Endodermal cell (in vitro differentiated cells): ENCODE results near the gene RAB20. TPM values are rescaled to one million over a fixed set of nuclear protein-coding genes. Genes with fewer than 3 reads are reported as not detected.

Experiments
- DNase-seq: peaks from one replicate; pipeline ENCODE4 v3.0.0-alpha.2; 2017
- H3K27ac ChIP-seq: 2 replicates; pipeline ENCODE4 v1.5.1; 2013; ENCODE audit warnings: mild to moderate bottlenecking, low read depth, low read length, moderate library complexity
- H3K27me3 ChIP-seq: 2 replicates; pipeline ENCODE4 v1.6.1; 2013; ENCODE audit warnings: mild to moderate bottlenecking, low read length, moderate library complexity; ENCODE audit not compliant: insufficient read depth, control insufficient read depth, poor library complexity, severe bottlenecking
- H3K36me3 ChIP-seq: 2 replicates; pipeline ENCODE4 v1.7.0; 2013; ENCODE audit warnings: mild to moderate bottlenecking, low read length, moderate library complexity; ENCODE audit not compliant: control insufficient read depth, insufficient read depth
- H3K4me1 ChIP-seq: one replicate; pipeline ENCODE4 v1.7.0; 2013; ENCODE audit warnings: low read length; ENCODE audit not compliant: control insufficient read depth, insufficient read depth
- H3K4me3 ChIP-seq: 2 replicates; pipeline ENCODE4 v1.5.1; 2013; ENCODE audit warnings: mild to moderate bottlenecking, low read length, moderate library complexity
- H3K9ac ChIP-seq: 2 replicates; pipeline ENCODE4 v1.6.1; 2013; ENCODE audit warnings: mild to moderate bottlenecking, low read length, moderate library complexity; ENCODE audit not compliant: poor library complexity, severe bottlenecking; ENCODE audit errors: extremely low read depth
- H3K9me3 ChIP-seq: 2 replicates; pipeline ENCODE4 v1.6.1; 2013; ENCODE audit warnings: mild to moderate bottlenecking, low read length, moderate library complexity; ENCODE audit not compliant: control insufficient read depth
- H3K27ac Mint-ChIP-seq: 2 replicates; pipeline ENCODE4 v1.8.0; 2020; ENCODE audit warnings: mixed read lengths
- H3K27me3 Mint-ChIP-seq: 2 replicates; pipeline ENCODE4 v1.8.0; 2021; ENCODE audit warnings: mild to moderate bottlenecking, mixed read lengths; ENCODE audit not compliant: insufficient read depth
- H3K36me3 Mint-ChIP-seq: 2 replicates; pipeline ENCODE4 v1.8.0; 2020; ENCODE audit warnings: low read depth, mixed read lengths
- H3K4me1 Mint-ChIP-seq: 2 replicates; pipeline ENCODE4 v1.8.0; 2020; ENCODE audit warnings: mixed read lengths
- H3K4me3 Mint-ChIP-seq: 2 replicates; pipeline ENCODE4 v1.8.0; 2020; ENCODE audit warnings: mild to moderate bottlenecking, moderate library complexity, mixed read lengths
- H3K9me3 Mint-ChIP-seq: 2 replicates; pipeline ENCODE4 v1.8.0; 2020; ENCODE audit warnings: mild to moderate bottlenecking, mixed read lengths
- CTCF ChIP-seq: fragments of 200-600 bp; sonication (generic); conservative IDR thresholded peaks from 2 replicates; pipeline ENCODE4 v1.5.0; 2021; ENCODE audit warnings: antibody characterized with exemption, mild to moderate bottlenecking
- WGBS, 2 experiments: methylation state at CpG; one replicate each; pipeline versions ENCODE4 v1.1.5 to v1.1.7; 2013; ENCODE audit warnings: missing lambda C conversion rate in 2 of 2, mixed read lengths in 1 of 2; ENCODE audit not compliant: insufficient coverage in 1 of 2, insufficient read length in 1 of 2; 5-methylcytosine and 5-hydroxymethylcytosine counted together
- total RNA-seq, 2 donors: library from RNA; stranded (reverse); fragmentation: NEBNext Ultra II Directional in 1 of 2; extraction: Animal tissue kit (Norgen Biotek cat#: 25700) in 1 of 2; gene quantifications; 2 replicates in 1 of 2; 3 replicates in 1 of 2; pipeline ENCODE4 v1.2.1, GENCODE V29; 2021

The RAB20 gene
- total RNA-seq, 2 donors from 2014 or later = 12.6 to 14.2 TPM

DNA sequence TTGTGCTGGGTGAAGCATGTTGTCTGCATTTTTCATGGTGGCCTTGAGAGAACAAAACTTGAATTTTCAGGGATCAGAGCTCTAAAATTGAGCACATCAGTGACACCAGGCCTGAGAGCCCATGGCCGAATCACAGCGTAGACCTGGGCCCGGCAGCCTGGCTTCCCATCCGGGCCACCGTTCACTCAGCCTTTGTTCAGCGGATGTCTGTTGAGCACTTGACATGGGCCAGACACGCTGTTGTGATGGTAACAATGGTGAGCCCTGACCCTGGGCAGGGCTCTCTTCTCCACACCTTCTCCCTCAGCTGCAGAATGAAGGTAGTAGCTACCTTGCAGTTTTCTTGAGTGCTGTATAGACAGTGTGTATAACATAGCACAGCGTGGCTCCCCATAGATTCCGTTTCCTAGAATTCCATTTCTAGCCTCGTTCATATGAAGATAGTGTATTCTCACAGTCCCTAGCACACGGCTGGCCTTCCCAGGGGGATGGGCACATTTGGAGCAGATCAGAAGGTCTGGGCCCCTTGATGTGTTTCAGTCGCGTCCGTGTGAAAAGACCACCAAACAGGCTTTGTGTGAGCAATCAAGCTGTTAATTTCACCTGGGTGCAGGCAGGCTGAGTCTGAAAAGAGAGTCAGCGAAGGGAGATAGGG is 75.3 kb downstream of the RAB20 start:
- TF ChIP-seq CTCF = no peak
- peak overlapping the region; percentile 99 for H3K27ac Mint-ChIP-seq
- H3K4me3 Mint-ChIP-seq = peak overlapping the region; percentile 4
- peaks cover 8% of the 10 kb centered on the region for H3K4me1 ChIP-seq
- no peaks in the 10 kb centered on the region for H3K9me3 ChIP-seq
- peak overlapping the region; percentile 12 for H3K4me3 ChIP-seq
- H3K9ac ChIP-seq = peak overlapping the region; percentile 85
- no peaks in the 10 kb centered on the region for H3K9me3 Mint-ChIP-seq
- 33 to 54% methylated on average over 8 to 14 of the region's 15 CpGs for WGBS, 2 experiments
- peaks cover 28% of the 10 kb centered on the region for H3K4me1 Mint-ChIP-seq
- peaks cover 85% of the 10 kb centered on the region for H3K36me3 ChIP-seq
- H3K27me3 ChIP-seq = no peaks in the 10 kb centered on the region
- peak overlapping the region; percentile 93 for H3K27ac ChIP-seq
- H3K36me3 Mint-ChIP-seq = peaks cover 76% of the 10 kb centered on the region
- peak; percentile 90 for DNase-seq
- no peaks in the 10 kb centered on the region for H3K27me3 Mint-ChIP-seq

DNA sequence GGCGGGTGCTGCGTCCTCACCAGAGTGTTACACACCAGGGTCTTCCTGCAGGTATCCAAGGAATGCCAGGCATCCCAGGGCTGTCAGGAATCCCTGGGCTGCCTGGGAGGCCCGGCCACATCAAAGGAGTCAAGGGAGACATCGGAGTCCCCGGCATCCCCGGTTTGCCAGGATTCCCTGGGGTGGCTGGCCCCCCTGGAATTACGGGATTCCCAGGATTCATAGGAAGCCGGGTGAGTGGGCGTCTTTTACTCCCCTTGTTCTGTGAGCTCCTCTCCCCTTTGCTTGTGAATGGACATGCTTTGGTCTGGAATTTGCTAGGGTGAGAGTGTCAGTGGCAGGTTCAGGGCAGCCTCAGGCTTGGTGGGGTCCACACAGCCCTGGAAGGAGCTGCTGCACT is 75.9 kb downstream of the RAB20 start:
- H3K4me3 ChIP-seq = peak overlapping the region; percentile 12
- H3K27ac Mint-ChIP-seq = peak overlapping the region; percentile 99
- H3K27ac ChIP-seq = peak overlapping the region; percentile 93
- TF ChIP-seq CTCF = no peak
- H3K27me3 Mint-ChIP-seq = no peaks in the 10 kb centered on the region
- DNase-seq = peak; percentile 97
- WGBS, 2 experiments = 35 to 46% methylated on average over 9 of the region's 9 CpGs
- peaks cover 71% of the 10 kb centered on the region for H3K36me3 Mint-ChIP-seq
- peak overlapping the region; percentile 4 for H3K4me3 Mint-ChIP-seq
- no peaks in the 10 kb centered on the region for H3K9me3 Mint-ChIP-seq
- no peaks in the 10 kb centered on the region for H3K9me3 ChIP-seq
- H3K4me1 ChIP-seq = peaks cover 8% of the 10 kb centered on the region
- peaks cover 82% of the 10 kb centered on the region for H3K36me3 ChIP-seq
- peak overlapping the region; percentile 85 for H3K9ac ChIP-seq
- H3K27me3 ChIP-seq = no peaks in the 10 kb centered on the region
- H3K4me1 Mint-ChIP-seq = peaks cover 28% of the 10 kb centered on the region

DNA sequence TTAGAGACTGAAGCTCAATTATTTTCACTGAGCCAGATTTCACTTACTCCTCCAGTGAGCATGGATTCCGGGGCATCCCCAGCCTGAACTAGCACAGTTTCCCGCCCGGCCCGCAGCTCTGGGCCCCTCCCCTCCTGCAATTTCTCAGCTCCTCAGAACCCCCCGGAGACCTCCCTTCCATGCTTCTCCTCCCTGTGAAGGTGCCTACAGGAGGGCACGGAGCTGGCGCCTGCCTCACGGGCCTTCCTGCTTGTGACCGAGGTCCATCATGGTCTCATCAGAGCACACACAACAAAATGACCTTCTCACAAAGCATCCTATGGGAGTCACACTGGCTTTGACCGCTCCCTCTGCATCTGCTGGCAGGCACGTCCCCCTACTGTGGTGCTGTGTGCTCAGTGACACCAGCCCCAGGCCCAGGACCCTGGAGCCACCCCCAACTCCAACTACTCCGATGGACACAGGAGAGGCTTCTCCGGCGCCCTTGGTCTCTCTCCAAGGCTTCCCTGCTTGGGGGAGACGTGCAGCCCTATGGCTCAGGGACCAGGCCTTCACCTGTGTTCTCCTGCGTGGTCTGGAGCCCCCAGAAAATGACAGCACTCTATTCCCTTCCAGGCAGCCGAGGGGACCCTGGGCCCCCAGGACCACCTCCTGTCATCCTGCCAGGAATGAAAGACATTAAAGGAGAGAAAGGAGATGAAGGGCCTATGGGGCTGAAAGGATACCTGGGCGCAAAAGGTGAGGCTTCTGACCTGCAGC is 77.1 kb downstream of the RAB20 start:
- no peak overlapping the region for H3K4me3 Mint-ChIP-seq
- Histone ChIP-seq H3K9ac (no peak overlapping the region), H3K9me3 (no peaks in the 10 kb centered on the region), H3K4me1 (peaks cover 8% of the 10 kb centered on the region), H3K27me3 (no peaks in the 10 kb centered on the region), H3K36me3 (peaks cover 82% of the 10 kb centered on the region), H3K27ac (no peak overlapping the region), H3K4me3 (no peak overlapping the region)
- H3K4me1 Mint-ChIP-seq = peaks cover 28% of the 10 kb centered on the region
- DNase-seq = no peak
- WGBS, 2 experiments = 96% methylated on average over 8 to 18 of the region's 18 CpGs
- TF ChIP-seq CTCF = no peak
- no peaks in the 10 kb centered on the region for H3K9me3 Mint-ChIP-seq
- H3K27me3 Mint-ChIP-seq = no peaks in the 10 kb centered on the region
- peaks cover 72% of the 10 kb centered on the region for H3K36me3 Mint-ChIP-seq
- H3K27ac Mint-ChIP-seq = peak overlapping the region; percentile 99
